ENCODE data around the gene RDH12.
"Not testable (repeated sequence)": the region's sequence is repeated elsewhere in the genome, so short reads cannot be mapped to it uniquely, and the experiment has no call there.

RDH12 gene

DNA sequence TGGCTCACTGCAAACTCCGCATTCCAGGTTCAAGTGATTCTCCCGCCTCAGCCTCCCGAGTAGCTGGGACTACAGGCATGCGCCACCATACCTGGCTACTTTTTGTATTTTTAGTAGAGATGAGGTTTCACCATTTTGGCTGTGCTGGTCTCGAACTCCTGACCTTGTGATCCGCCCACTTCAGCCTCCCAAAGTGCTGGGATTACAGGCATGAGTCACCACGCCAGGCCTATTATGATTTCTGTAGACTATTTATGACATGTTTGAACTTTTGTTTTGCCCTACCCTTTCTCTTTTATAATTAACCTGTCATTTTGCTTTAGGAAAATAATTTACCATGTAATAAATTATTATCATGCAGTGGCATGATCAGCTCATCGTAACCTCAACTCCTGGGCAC lies at the start of gene RDH12:
TSS of gene RDH12 (plus strand) at position 395 of the 400 bp plus-strand sequence. CDS start 20,757 bp downstream, outside the sequence.
- not testable (repeated sequence) for DNase-seq

DNA sequence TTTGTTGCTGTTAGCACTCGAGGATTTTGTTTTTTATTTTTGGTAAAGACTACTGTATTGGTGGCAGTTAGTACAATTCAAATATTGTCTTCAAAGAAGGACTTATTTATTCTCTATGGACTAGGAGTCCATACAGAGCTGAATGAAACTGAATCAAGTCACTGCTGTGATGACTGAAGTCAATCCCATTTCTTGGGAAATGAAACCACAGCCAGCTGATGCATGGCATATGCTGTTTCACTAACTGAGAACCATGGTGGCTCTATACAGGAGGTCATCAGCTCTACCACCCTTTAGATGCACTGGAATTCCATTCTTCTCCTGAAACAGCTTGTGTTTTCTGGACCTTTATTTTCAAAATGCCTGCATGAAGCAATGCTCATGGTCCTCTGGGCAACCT lies 49.5 kb upstream of the RDH12 start:
- no peak for DNase-seq

DNA sequence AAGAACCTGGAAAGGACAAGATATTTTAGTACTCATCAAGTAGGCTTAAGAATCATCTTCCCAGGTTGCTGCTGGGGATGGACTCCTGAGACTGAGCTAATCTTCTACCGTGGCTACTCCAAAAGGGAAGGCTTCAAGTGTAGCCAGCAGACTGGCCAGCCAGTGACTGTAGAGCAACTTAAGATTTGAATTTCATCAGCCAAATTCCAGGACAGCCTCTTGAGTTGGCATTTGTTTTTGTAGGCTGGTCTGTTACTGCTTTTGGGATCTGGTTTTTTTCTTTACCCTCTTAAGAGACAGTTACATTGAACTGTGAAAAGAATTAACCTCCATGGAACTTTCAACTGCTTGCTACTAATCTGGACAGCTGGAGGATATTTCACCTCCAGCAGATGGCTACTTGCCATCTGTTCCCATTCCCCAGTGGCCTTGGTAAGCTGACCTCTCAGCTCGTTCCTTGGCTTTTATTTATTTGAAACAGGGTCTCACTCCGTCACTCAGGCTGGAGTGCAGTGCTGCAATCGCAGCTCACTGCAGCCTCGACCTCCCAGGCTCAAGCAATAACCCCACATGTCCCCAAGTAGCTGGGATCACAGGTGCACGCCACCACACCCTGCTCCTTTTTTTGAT lies 47.9 kb upstream of the RDH12 start:
- DNase-seq: no peak

DNA sequence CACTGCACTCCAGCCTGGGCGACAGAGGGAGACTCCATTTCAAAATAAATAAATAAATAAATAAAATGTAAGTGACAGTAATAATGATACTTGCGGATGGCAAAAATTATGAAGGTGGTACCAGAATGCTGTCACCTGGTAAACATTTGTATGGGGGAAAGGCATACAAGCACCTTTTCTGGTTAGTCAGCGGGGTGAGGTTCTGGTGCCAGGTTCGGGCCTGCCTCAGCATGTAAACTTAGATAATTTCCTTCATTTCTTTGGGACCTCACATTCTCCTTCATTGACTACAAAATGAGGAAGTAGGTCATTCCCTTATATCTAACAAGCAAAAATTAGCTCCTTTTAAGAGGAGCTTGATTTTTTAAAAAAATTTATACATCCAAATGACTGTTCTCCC lies 38.1 kb upstream of the RDH12 start:
- no peak for DNase-seq

DNA sequence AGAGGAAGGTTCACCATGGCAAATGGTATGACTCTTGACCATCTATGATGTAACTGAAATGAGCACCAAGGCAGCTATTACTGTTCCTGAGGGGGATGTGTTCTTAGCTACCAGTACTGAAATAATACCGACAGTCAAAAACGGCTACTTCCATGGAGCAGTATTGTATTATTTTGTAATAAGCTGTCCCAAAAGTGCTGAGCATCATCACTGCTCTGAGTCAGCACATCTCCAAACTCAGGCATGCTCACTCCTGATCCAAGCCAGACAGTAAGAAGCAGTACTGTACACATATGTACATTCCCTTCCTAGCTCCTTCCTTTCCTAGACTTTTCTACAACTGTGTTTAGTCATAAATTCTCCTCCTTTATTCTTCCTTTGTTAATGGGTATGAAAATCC lies 35.8 kb upstream of the RDH12 start:
- DNase-seq: no peak

DNA sequence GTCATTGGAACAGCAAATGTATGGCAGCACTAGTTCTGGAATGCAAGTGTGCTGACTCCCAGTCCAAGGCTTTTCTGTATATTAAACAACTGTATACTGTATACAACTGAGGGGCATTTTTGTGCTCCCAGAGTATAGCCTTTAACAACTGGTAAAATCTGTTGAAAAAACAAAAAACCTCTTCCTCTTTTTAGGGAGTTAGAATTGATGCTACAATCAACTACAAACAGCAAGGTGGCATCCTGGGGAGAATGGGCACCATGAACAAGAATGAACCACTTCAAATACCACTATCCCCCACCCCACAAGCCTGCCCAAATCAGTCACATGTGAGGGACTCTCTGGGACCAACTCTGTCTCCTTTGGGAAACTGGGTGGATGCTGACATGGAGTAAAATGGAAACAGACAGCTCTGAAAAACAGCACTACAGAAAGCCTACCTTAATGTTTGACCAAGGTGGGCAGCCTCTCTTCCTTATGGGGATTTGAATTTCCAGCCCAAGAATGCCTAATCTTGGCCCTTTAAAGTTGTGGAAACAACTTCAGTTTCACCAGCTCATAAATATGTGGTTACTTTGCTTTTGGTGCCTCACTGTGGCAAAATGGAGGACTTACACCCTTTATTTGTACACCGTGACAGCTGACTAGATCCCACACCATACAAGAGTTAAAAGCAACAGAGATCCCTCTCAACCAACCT lies 34.8 kb upstream of the RDH12 start:
- peak; percentile 60 for DNase-seq

DNA sequence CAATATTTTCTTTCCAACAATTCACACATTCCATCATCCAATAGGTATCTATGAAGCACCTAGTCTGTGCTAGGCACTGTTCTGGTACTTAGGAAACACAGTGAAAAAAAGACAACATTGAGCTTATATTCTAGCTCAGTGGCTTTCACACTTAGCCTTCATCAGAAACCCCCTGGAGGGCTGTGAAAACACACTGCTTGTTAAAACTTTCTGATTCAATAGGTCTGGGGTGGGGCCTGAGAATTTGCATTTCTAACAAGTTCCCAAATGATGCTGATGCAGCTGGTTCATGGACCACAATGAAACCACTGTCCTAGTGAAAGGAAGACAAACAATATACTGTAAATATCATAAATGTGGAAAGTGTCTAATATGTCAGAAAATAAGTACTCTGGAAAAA lies 33.1 kb upstream of the RDH12 start:
- peak; percentile 46 for DNase-seq

DNA sequence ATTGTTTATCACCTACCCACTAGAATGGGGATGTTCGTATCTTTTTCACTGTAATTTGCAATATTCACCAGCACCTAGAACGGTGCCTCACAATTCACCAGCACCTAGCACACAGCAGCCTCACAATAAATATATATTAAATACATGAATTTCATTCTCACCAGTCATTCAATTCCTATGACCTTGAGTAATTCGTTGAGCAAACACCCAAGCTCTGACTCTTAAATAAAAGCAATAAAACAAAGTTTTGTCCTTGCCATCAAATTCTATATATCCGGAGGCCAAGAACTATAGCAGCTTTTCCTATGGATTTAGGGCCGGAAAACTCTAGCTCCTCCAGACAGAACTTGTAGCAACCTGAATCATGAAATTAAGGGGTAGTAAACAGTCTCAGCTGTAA lies 28.2 kb upstream of the RDH12 start:
- no peak for DNase-seq

DNA sequence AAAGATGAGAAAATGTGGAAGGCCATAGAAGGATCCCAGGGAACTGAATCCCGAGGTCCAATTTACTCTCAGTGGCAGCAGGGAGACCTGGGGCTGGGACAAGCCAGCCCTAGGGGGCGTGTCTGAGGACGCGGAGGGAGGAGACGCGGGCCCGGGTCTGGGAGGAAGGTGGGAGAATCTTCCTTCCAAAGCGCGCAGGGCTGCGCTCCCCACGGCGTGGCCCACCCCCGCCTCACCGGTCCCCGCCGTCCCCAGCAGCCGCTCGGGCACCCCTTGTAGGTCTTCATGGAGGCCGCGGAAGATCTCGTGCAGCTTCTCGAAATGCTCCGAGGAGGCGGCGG lies 27.6 kb upstream of the RDH12 start:
- DNase-seq: peak; percentile 45

DNA sequence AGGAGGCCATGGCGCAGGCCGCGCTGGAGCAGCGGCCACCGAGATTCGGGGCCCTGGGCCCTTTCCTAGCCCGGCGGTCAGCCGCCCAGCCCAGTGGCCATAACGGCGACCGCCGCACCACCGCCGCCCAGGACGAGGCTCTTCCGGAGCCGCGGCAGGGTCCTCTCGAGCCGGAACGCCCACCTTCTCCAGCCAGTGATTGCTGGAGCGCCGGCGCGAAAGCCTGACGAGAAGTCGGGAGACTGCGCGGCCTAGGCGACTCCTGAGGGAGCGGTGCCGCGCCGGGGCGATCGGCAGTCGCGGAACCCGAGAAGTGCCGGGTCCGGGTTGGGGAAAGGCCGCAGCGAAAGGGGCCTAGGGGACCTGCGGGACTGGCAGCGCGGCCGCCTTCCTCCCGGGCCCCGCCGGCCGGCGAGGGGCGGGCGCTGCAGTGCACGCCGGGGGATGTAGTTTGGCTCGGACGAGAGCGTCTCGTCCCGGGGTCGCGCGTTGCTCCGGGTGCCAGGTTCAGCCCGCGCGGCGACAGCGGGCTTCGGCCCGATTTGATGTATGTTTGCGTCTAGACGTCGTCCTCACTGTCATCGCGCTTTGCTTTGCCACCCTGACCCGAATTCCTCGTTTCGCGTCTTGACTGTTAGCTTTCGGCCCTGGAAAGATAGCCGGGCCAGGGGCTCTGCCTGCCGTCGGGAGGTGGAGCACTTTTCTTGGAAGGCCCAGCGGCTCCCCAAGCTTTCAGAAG lies 27.0 kb upstream of the RDH12 start, which contains the start of gene VTI1B:
TSS of gene VTI1B (minus strand) at position 153 of the 739 bp plus-strand sequence. CDS start at position 10, 143 bp downstream.
- DNase-seq: peak; percentile 64

DNA sequence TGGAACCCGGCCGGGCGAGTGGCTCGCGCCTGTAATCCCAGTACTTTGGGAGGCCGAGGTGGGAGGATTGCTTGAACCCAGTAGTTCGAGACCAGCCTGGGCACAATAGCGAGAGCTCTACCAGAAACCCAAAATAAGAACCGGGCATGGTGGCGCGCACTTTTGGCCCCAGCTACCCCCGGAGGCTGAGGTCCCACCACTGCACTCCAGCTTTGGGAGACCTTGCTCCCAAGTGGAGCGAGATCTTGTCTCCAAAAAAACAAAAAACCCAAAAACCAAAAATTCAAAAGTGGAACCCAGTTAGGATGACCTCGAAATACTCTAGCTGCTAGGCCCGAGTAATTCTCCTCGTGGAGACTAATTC lies 26.5 kb upstream of the RDH12 start:
- DNase-seq: no peak

DNA sequence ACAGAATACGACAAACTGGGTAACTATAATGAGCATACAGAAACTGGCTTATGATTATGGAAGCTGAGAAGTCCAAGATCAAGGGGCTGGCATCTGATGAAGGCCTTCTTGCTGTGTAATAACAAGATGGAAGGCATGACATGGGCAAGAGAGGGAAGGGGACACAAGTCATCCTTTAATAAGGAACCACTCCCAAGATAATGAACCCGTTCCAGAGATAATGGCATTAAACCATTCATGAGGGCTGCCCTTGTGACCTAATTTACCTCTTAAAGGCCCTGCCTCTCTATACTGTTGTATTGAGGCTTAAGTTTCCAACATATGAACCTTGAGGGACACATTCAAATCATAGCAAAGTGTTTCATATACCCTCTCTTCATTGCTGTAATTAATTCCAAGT lies 22.7 kb upstream of the RDH12 start:
- DNase-seq: no peak

DNA sequence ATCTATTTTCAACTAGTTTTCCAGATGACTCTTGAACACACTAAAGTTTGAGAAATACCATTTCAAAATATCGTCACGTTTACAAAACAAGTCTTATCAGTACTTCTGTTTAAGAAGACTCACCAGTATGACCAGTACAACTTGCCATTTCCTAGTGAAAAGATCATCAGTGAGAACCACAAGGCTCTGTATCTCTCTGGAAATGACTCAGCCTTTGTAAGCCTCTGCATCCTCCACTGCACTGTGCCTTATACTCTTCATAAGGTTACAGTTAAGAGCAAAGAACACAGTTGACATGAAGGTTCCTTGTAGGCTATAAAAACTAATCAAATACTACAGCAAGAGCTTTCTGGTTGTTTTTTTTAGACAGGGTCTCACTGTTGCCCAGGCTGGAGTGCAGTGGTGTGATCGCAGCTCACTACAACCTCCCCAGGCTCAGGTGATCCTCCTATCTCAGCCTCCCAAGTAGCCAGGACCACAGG lies 21.5 kb upstream of the RDH12 start:
- DNase-seq: peak; percentile 33

DNA sequence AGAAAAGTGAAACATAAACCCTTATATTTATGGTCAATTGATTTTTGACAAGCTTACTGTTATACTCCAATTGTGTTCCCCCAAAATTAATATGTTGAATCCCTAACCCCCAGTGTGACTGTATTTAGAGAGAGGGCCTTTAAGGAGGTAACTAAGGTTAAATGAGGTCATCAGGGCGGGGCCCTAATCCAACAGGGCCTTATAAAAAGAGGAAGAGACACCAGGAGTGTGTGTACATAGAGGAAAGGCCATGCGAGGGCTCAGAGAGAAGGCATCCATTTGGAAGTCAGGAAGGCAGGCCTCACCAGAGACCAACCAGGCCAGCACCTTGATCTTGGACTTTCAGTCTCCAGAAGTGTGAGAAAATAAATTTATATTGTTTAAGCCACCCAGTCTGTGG lies 20.7 kb upstream of the RDH12 start:
- no peak for DNase-seq

DNA sequence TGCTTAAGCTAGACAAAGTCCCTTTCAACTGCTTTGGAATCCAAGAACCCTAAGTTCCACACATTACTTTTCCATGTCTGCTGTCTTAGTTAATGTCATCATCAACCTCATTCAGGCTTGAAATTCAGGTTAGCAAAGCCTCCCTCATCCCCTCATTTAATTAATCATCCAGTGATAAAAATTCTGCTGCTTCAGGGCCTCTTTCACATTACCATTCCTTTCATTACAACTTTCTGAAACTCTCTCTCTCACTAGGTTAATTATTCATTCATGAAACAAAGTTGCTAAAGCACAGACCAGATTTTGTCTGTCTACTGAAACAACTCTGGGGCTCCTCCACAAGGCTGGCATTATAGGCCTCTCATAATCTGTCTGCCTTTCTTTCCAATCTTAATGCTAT lies 17.8 kb upstream of the RDH12 start:
- no peak for DNase-seq

DNA sequence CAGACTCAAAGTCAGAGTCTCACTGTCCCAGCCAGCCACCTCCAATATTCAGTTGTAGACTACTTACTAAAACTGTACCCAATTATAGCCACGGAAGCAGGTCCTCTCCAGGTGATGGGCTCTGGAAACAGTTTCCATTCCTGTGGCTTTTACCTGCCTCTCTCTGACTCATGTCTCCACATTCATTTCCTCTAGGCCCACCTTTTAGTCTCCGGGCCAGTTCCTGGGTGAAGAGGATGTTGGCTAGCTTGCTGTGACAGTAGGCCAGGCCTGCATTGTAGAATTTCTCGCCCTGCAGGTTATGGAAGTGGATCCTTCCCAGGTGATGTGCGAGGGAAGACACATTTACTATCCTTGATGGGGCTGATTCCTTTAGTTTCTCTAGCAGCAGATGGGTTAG lies 11.7 kb upstream of the RDH12 start:
- no peak for DNase-seq

DNA sequence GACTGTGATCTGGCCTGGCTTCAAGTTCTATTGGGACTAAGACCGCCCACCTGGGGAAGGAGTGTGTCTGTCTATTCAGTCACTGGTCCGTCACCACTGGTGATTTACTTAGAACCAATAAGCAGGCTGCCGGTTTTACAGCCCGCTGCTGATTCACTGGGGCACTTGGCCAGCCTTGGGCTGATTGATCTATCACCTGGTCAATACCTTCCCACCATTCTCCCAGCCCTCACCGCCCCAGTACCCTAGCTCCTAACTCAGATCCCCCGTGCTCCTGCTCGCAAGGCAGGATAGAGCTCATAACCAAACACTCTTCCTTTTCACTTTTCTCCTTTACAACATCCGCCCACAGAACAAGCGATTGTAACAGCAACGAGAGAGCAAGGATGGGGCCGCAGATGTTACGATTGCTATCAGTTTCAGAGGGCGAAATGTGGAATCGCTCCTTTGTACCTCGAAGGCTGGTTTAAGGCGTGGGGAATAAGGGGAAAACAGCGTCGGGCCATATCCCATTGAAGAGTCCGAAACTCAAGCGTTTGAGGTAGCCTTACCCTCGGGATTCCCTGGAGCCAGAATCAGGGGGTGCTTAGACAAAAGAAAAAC lies 6.8 kb upstream of the RDH12 start:
- DNase-seq: peak; percentile 71

DNA sequence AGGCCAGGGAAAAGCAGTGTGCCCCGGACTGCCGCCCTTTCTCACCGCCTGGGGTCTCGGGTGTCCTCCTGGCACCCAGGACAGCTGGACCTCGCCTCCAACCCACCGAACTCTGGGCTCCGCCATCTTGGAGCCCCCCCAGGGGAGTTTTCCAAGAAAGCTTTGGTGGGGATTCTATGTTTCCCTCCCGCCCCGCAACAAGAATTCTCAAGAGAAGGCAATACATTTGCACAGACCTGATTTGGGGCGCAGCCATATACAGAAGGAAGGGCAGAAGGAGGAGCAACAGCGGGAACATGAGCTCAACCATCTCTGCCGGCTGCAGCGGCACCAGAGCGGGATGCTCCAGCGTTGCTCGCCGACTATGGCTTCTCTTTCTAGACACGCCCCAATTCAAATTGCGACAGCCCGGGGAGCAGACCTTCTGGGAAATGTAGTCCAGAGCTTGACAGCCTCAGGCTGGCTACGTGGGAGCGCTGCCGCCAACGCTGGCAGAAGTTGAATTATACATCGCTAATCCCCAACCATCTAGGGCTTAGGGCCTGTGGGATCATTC lies 6.2 kb upstream of the RDH12 start, which contains the start of gene RDH11:
TSS of gene RDH11 (minus strand) at position 371 of the 556 bp plus-strand sequence. CDS start at position 310, 61 bp downstream.
- peak; percentile 88 for DNase-seq

DNA sequence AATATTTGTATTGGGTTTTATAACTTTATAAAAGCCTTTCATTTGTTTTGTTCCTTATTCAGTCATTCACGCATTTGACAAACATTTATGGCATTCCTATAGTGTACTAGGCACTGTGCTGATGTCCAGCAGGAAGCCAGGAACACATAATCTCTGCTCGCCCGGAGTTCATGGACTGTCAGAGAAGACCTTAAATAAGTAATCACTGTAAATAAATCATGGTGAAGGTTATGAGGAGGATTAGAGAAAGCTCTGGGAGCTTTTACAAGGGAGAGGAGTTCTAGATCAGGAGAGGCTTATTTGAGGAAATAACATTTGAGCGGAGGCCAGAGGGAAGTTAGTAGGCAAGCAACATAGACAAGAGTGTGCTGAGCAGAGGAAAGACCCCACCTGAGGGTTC lies 4.7 kb upstream of the RDH12 start:
- DNase-seq: no peak

DNA sequence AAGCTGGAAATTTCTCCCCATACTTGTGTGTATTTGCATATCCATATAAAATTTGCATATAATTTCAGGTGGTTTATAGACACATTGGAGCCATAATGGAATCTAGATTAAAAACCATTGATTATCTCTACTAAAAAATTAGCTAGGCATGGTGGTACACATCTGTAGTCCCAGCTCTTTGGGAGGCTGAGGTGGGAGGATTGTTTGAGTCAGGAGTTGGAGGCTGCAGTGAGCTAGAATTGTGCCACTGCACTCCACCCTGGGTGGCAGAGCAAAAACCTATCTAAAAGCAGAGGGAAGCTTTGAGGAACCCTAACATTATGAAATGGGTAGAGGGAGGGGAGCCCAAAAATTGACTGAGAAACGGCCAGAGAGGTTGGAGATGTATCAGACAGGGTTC lies 3.5 kb upstream of the RDH12 start:
- DNase-seq: no peak

DNA sequence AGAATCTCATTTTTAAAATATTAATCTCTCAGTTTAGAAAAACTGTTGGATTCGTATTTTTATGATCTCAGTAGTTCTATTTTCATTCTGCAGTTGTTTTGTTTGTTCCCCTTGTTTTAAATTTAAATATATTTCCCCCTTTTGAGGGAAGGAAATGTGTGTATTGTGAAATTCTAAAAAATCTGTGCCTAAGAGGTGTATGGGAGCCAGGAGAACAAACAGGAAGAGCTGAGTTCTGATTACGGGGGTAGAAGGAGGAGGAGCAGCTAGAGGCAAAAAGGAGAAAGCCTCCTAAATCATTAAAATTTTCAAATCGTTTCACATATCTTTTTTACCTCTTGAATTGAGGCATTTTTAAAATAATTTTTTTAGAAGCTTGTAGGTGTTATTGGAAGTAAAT lies 2.3 kb downstream of the RDH12 start:
- DNase-seq: no peak

DNA sequence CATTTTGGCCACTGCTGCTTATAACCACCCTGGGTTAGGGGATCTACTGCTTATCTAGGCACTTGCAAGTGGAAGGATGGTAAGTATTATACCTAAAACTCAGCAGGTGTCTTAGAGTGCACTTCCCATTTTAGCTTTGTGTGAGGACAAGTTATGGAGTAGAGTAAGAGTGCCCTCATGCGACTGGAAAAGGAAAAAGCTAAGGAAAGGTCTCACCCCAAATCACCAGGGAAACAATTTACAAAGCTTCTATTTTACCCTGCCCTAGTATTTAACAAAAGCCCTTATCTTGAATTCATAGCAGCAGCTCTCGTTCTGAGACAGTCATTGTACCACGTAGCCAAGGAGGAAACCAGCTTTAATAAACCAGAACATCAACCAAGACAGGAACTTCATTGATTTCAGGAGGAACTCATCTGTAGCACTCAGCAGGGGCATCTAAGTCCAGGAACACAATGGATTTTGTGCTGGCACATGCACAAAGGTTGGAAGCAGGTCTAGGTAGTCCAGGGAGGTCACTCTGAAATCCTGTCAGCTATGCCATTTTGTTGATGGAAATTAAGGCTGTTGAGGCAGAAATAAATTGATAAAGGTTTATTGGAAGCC lies 2.9 kb downstream of the RDH12 start:
- DNase-seq: peak; percentile 68

DNA sequence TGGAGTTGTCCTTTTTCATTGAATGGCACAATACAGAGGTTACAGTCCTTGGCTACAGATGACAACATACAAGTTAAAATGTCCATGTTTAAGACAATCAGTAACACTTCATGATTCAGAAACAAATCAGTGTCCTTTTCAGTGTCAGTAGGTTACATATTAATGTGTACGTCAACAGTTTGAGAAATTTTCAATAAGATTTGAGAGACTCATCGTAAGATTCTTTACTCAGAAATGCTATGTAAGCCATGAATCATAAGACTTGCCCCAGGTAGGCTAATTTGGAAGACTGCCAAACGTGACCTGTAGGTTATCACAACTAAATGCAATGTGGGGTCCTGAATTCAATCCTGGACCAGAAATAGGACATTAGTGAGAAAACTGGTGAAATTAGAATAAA lies 3.5 kb downstream of the RDH12 start:
- DNase-seq: no peak
